ENCODE data around the gene NDFIP1.
A peak's percentile ranks its signal among the peaks of the same experiment; 100 is the strongest.

The NDFIP1 gene, protein sequence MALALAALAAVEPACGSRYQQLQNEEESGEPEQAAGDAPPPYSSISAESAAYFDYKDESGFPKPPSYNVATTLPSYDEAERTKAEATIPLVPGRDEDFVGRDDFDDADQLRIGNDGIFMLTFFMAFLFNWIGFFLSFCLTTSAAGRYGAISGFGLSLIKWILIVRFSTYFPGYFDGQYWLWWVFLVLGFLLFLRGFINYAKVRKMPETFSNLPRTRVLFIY

DNA sequence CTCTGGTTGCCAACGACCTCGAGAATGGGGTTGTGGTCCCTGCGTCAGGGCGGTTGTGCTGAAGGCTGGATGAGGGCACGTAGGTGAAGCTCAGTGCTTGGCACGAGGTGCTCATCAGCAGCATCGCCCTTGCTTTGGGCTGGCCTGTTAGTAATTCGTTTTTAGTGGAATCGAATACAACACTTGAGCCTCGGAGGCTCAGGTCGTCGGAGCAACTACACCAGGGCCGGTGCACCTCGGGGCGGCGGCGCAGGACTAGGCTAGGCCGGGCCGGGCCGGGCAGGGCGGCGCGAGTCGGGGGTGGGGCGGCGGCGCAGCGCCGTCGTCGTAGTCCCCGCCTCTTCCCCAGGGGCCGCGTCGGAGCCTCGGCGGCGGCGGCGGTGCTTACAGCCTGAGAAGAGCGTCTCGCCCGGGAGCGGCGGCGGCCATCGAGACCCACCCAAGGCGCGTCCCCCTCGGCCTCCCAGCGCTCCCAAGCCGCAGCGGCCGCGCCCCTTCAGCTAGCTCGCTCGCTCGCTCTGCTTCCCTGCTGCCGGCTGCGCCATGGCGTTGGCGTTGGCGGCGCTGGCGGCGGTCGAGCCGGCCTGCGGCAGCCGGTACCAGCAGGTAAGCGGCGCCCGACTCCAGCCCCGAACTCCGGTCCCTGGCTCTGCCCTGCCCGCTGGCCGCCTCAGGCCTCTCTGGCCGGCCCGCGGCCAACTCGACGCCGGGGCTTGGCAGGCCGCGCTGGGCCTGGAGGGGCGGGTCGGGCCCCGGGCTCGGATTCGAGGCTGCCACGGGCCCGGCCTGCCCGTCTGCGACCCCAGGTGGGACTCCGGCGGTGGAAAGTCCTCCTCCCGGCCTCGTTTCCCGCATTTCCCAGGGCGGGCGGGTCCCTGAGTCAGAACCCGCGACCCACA is at the start of gene NDFIP1:
NDFIP1 (plus strand) TSS at position 348 of the 899 bp plus-strand sequence; CDS start at position 544, 196 bp downstream.
- DNase-seq (ENCODE audit: low spot score) = peak; percentile 87
- H3K27ac Mint-ChIP-seq = peak within 1 kb of the TSS; percentile 96
- peaks cover 58% of the 10 kb centered on the region for H3K4me1 Mint-ChIP-seq (ENCODE audit: low read depth)
- no peaks in the 10 kb centered on the region for H3K27me3 Mint-ChIP-seq (ENCODE audit: low read depth)
- peaks cover 25% of the 10 kb centered on the region for H3K36me3 Mint-ChIP-seq (ENCODE audit: low read depth)
- H3K9me3 Mint-ChIP-seq = no peaks in the 10 kb centered on the region
- H3K4me3 Mint-ChIP-seq = peak within 1 kb of the TSS; percentile 91

DNA sequence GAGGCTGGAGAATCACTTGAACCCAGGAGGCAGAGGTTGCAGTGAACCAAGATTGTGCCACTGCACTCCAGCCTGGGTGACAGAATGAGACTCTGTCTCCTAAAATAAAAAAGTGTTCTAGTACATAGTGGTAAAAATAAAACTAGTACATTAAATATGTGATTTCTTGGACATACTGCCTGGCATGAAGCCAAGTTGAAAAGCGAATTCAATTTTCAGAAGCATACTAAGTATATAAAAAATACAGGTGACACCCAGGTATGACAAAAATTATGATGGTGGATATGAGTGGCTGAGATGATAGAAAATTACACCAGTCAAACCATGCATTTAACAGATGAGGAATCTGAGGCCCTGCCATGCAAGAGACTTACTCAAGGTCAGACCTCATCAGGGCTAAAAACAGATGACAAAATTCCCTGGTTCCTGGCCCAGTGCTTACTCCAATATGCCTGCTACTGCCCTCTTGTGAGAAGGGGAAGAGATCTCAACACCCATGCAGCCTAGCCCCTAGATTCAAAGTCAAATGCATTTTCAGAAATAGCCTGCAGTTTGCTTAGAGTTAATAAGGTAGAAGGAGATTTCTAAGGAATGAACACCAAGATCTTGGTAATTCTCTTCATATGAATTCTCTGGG is 49.2 kb upstream of the NDFIP1 start:
- no peak for DNase-seq (ENCODE audit: low spot score)
- no peaks in the 10 kb centered on the region for H3K36me3 Mint-ChIP-seq (ENCODE audit: low read depth)
- no peak overlapping the region for H3K27ac Mint-ChIP-seq
- peaks cover 7% of the 10 kb centered on the region for H3K4me1 Mint-ChIP-seq (ENCODE audit: low read depth)
- H3K9me3 Mint-ChIP-seq = no peaks in the 10 kb centered on the region
- no peaks in the 10 kb centered on the region for H3K27me3 Mint-ChIP-seq (ENCODE audit: low read depth)
- H3K4me3 Mint-ChIP-seq = no peak overlapping the region

DNA sequence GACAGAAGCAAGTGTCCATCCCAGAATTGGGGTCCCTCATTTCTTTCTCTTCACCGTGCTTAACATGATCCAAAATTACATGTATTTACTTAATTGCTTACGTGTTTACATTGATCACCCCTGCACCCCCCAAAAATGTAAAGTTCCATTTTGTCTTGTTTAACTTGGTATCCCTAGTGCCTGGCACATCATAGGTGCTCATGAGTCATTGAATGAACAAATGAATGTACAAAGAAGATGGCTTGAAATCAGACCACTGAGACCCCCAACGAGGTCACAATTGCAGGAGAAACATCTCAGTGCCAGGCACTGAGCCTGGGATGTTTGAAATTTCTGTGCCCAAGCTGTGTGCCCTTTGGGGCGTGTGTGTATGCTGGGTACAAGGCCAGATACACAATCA is 45.2 kb upstream of the NDFIP1 start:
- no peak overlapping the region for H3K4me3 Mint-ChIP-seq
- H3K36me3 Mint-ChIP-seq (ENCODE audit: low read depth) = no peaks in the 10 kb centered on the region
- H3K4me1 Mint-ChIP-seq (ENCODE audit: low read depth) = peaks cover 7% of the 10 kb centered on the region
- no peaks in the 10 kb centered on the region for H3K27me3 Mint-ChIP-seq (ENCODE audit: low read depth)
- peak overlapping the region; percentile 22 for H3K27ac Mint-ChIP-seq
- DNase-seq (ENCODE audit: low spot score) = no peak
- H3K9me3 Mint-ChIP-seq = no peaks in the 10 kb centered on the region

DNA sequence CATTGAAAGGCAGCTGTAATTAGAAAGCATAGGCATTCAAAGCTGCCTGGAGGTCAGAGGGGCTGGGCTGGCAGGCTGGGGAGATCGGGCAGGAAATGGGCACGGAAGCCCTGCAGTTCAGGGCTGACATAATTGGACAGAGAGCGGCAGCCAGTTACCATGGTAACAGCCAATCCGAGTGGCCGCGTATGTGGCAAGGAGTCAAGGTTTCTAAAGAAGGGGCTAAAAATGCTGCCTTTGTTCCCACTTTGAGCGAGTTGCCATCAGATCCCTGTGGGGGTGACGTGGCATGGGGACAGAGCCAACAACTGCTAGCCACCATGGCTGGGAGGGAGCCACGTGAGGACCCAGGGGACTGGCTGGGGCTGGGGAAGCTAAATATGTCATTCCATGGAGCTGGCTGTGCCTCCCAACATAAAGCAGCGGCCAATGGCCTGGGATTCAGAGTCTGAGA is 44.7 kb upstream of the NDFIP1 start:
- peaks cover 7% of the 10 kb centered on the region for H3K4me1 Mint-ChIP-seq (ENCODE audit: low read depth)
- no peaks in the 10 kb centered on the region for H3K27me3 Mint-ChIP-seq (ENCODE audit: low read depth)
- H3K36me3 Mint-ChIP-seq (ENCODE audit: low read depth) = no peaks in the 10 kb centered on the region
- no peak overlapping the region for H3K4me3 Mint-ChIP-seq
- H3K27ac Mint-ChIP-seq = peak overlapping the region; percentile 22
- no peak for DNase-seq (ENCODE audit: low spot score)
- H3K9me3 Mint-ChIP-seq = no peaks in the 10 kb centered on the region

DNA sequence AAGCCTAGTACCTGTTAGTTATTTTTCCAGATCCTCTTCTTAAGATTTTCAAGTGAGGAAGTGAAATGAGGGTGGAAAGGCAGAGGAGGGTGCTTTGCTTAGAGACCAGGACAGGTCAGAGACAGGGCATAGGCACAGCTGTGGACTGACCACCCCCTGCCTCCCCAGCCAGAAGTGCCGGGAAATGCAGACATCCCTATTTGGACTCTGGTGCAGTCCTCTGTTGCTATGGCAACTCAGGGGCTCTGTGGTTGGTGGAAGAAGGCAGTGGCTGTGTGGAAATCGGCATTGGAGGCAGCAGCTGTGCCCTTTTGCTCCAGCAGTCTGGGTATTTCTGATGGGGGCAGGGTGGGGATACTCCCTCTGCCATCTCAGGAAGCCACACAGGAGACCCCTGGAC is 43.3 kb upstream of the NDFIP1 start:
- no peak for DNase-seq (ENCODE audit: low spot score)
- no peaks in the 10 kb centered on the region for H3K27me3 Mint-ChIP-seq (ENCODE audit: low read depth)
- no peaks in the 10 kb centered on the region for H3K36me3 Mint-ChIP-seq (ENCODE audit: low read depth)
- H3K4me3 Mint-ChIP-seq = no peak overlapping the region
- peaks cover 14% of the 10 kb centered on the region for H3K4me1 Mint-ChIP-seq (ENCODE audit: low read depth)
- H3K9me3 Mint-ChIP-seq = no peaks in the 10 kb centered on the region
- H3K27ac Mint-ChIP-seq = no peak overlapping the region

DNA sequence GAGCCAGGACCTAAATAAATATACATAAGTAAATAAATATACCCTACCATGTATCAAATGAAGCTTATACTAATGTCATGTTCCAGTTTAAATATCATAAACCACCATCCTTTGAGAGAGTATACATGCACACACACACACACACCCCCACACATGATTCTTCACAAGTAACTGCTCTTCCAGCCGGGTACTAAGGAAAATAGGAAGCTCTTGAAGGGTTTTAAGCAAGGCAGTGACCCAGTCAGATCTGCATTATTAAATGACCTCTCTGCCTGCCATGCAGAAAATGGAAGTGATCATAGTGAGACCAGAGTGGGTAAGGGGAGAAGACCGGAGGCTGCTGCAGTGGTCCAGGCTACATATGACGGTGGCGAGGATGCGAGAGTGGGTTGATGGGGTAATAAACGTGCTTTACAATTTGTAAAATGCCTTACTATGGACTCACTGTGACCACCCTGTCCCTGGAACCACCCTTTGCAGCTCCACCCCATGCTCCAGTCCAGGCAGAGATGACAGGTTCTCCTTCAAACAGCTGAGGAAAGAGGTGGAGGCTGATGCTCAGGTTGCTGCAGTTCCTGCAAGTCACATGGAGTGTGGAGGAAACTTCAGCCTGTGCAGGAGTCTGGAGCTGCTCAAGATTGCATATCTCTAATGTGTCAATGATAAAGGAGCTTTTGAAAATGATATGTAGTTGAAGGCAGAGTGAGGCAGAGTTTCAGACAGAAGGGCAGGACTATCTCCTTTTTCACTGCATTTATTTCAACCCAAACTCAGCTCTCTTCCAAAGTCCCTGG is 38.8 kb upstream of the NDFIP1 start:
- Mint-ChIP-seq H3K4me1 (ENCODE audit: low read depth) (peaks cover 26% of the 10 kb centered on the region), H3K9me3 (no peaks in the 10 kb centered on the region), H3K27ac (no peak overlapping the region), H3K4me3 (no peak overlapping the region), H3K36me3 (ENCODE audit: low read depth) (peaks cover 2% of the 10 kb centered on the region), H3K27me3 (ENCODE audit: low read depth) (no peaks in the 10 kb centered on the region)
- DNase-seq (ENCODE audit: low spot score) = no peak

DNA sequence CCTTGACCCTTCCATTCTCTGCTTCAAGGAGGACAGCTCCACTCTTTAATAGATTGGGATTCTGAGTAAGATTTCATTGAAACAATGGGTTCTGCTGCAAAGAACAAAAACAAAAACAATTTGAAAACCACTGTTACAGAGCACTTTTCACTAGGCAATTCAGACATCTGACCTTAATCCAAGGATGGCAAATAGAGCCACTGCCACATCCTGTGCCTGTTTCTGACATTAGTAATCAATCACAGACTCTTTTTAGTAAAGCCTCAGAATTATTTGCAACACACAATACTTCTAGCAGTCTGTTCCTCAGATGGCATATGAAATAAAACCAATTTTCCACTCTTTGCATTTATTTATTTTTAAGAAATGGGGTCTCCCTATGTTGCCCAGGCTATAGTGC is 37.8 kb upstream of the NDFIP1 start:
- no peak for DNase-seq (ENCODE audit: low spot score)
- Mint-ChIP-seq H3K4me3 (no peak overlapping the region), H3K4me1 (ENCODE audit: low read depth) (peaks cover 26% of the 10 kb centered on the region), H3K27me3 (ENCODE audit: low read depth) (no peaks in the 10 kb centered on the region), H3K9me3 (no peaks in the 10 kb centered on the region), H3K36me3 (ENCODE audit: low read depth) (peaks cover 2% of the 10 kb centered on the region), H3K27ac (no peak overlapping the region)

DNA sequence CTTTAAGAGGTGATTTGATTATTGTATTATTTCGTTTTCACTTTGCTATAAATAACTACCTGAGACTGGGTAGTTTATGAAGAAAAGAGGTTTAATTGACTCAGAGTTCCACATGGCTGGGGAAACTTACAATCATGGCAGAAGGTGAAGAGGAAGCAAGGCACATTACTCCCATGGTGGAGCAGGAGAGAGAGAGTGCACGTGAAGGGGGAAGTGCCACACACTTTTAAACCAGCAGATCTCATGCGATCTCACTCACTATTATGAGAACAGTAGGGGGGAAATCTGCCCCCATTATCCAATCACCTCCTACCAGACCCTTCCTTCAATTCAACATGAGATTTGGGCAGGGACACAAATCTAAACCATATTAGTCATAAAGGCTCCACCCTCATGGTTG is 36.1 kb upstream of the NDFIP1 start:
- H3K36me3 Mint-ChIP-seq (ENCODE audit: low read depth) = peaks cover 2% of the 10 kb centered on the region
- H3K4me1 Mint-ChIP-seq (ENCODE audit: low read depth) = peaks cover 26% of the 10 kb centered on the region
- DNase-seq (ENCODE audit: low spot score) = no peak
- no peaks in the 10 kb centered on the region for H3K27me3 Mint-ChIP-seq (ENCODE audit: low read depth)
- H3K9me3 Mint-ChIP-seq = no peaks in the 10 kb centered on the region
- H3K27ac Mint-ChIP-seq = no peak overlapping the region
- no peak overlapping the region for H3K4me3 Mint-ChIP-seq

DNA sequence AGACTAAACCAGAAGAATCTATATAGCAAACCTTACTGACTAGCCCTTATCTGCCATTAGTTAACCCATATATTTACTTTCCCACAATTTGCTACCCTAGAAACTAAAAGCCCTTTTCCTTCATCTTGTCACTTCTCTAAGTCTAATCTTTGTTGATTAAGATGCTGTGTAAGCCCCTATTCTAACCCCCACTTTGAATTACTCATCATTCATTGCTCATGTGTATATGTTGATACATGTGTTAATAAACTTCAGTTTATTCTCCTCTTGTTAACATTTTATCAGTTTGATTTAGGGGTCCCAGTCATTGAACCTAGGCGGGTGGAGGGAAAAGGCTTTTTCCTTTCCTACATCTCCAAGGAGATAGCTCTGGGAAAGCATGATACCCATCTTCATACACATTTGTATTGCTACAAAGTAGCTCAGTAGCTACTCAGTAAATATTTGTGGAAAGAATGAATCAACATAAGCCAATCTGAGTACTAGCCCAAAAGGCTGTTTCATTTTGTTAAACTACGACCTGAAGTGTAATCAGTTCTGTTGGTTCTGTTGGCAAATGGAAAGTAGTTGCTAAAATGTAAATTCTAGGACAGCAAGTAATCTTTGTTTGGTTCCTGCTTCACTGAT is 35.1 kb upstream of the NDFIP1 start:
- no peaks in the 10 kb centered on the region for H3K27me3 Mint-ChIP-seq (ENCODE audit: low read depth)
- no peak for DNase-seq (ENCODE audit: low spot score)
- H3K4me1 Mint-ChIP-seq (ENCODE audit: low read depth) = peaks cover 26% of the 10 kb centered on the region
- no peak overlapping the region for H3K27ac Mint-ChIP-seq
- H3K9me3 Mint-ChIP-seq = no peaks in the 10 kb centered on the region
- H3K4me3 Mint-ChIP-seq = no peak overlapping the region
- peaks cover 2% of the 10 kb centered on the region for H3K36me3 Mint-ChIP-seq (ENCODE audit: low read depth)

DNA sequence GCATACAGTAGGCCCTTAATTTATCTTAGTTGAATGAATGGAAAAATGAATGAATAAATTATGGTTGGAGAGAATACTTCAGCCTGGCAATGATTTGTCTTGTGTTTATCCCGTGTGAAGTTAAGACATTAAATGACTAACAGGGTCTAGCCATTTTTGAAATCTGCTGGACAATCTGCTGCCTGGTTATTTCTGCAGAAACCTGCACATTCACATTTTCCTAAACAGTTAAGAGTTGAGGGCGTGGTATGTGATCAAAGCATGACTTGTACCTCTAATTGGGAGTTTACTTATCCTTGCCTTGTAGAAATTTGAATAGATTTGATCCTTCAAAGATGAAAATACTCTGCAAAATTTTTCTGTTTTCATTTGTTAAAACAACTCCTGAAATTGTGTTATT is 34.6 kb upstream of the NDFIP1 start:
- Mint-ChIP-seq H3K27me3 (ENCODE audit: low read depth) (no peaks in the 10 kb centered on the region), H3K9me3 (no peaks in the 10 kb centered on the region), H3K36me3 (ENCODE audit: low read depth) (peaks cover 2% of the 10 kb centered on the region), H3K4me3 (no peak overlapping the region), H3K27ac (no peak overlapping the region), H3K4me1 (ENCODE audit: low read depth) (peaks cover 26% of the 10 kb centered on the region)
- DNase-seq (ENCODE audit: low spot score) = peak; percentile 43

DNA sequence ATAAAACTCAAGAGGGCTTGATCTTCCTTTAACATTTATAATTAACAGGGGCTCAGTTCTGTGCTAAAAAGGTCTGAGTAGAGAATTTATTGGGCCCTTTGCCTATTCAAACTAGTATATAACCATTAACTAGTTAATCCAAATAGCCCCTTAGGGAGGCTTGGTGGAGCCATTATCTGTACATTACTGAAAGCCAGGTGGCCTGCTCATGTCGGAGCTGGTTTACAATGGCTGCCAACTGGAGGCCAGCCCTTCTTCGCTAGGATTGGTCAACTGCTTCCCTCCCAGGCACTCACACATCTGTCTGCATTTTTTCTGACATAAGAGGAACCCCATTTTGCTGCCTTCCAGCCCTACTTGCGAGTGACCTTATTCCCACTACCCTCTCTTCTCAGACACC is 30.4 kb upstream of the NDFIP1 start:
- H3K27ac Mint-ChIP-seq = no peak overlapping the region
- peaks cover 2% of the 10 kb centered on the region for H3K36me3 Mint-ChIP-seq (ENCODE audit: low read depth)
- no peak for DNase-seq (ENCODE audit: low spot score)
- H3K4me3 Mint-ChIP-seq = no peak overlapping the region
- H3K27me3 Mint-ChIP-seq (ENCODE audit: low read depth) = no peaks in the 10 kb centered on the region
- H3K9me3 Mint-ChIP-seq = no peaks in the 10 kb centered on the region
- H3K4me1 Mint-ChIP-seq (ENCODE audit: low read depth) = peaks cover 8% of the 10 kb centered on the region

DNA sequence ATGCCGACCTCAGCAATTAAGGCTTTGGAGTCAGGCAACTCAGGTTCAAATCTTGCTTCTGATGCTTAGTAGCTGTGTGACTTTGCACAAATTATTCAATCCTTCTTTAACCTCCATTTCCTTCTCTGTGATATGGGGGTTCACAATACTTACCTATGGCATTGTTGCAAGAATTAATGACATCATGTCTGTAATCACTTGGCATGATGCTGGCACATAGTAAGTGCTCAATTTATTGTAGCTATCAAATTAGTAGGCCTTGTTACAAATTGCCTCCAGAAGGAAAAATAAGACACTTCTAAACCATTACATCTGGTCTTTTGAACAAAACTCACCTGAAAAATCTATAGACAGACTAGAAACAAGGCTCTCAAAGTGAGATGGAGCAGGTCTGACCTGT is 29.9 kb upstream of the NDFIP1 start:
- Mint-ChIP-seq H3K4me3 (no peak overlapping the region), H3K4me1 (ENCODE audit: low read depth) (peaks cover 6% of the 10 kb centered on the region), H3K9me3 (no peaks in the 10 kb centered on the region), H3K27ac (no peak overlapping the region), H3K27me3 (ENCODE audit: low read depth) (no peaks in the 10 kb centered on the region), H3K36me3 (ENCODE audit: low read depth) (peaks cover 2% of the 10 kb centered on the region)
- no peak for DNase-seq (ENCODE audit: low spot score)

DNA sequence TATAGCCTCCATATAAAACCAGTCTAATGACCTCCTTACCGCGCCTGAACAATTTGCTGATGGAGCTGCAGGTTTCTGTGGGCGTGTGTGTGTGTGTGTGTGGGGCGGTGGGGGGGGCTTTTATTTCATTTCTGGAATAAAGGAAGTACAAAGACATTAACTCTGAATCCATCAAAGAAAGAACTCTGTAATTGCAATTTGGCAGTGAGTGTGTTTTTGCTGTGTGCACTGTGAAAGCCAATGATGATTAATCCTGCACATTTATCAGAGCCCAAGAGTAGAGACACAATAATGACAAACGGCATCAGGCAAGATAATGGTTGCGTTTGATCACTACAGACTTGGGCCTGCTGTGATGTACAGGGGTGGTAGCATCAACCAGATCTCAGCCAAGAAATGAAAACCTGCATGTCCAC is 29.3 kb upstream of the NDFIP1 start:
- Mint-ChIP-seq H3K27ac (no peak overlapping the region), H3K27me3 (ENCODE audit: low read depth) (no peaks in the 10 kb centered on the region), H3K4me3 (no peak overlapping the region), H3K4me1 (ENCODE audit: low read depth) (peaks cover 5% of the 10 kb centered on the region), H3K9me3 (no peaks in the 10 kb centered on the region), H3K36me3 (ENCODE audit: low read depth) (peaks cover 1% of the 10 kb centered on the region)
- DNase-seq (ENCODE audit: low spot score) = no peak

All from T-helper 2 cell treated with Interferon-gamma antibody and Interleukin-4, amounts not matched to agents 5 μg/mL and 100 μg/mL, for 36 hours (primary cell).